LNCAP (cell line): ENCODE results near the gene CCDC171.

Source experiments
- CTCF ChIP-seq: fragments of 450-650 bp; IDR thresholded peaks from 2 replicates; pipeline ENCODE4 v1.5.1; 2017; ENCODE audit warnings: mild to moderate bottlenecking

Gene CCDC171

DNA sequence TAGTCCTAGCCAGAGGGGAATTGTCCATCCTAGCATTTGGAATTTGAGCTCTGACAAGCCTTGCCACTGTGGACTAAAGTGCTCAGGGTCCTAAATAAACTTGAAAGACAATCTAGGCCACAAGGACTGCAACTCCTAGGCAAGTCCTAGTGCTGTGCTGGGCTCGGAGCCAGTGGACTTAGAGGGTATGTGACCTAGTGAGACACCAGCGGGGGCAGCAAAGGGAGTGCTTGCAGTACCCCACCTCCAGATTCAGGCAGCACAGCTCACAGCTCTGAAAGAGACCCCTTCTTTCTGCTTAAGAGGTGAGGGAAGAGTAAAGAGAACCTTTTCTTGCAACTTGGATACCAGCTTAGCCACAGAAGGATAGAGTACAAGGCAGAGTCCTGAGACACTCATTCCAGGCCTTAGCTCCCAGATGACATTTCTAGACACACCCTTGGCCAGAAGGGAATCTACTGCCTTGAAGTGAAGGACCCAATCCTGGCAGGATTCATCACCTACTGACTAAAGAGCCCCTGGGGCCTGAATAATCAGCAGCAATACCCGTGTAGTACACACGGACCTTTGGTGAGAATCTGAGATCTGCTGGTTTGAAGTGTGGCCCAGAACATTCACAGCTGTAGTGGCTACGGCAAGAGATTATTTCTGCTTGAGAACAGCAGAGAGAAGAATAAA, 164.6 kb downstream of the CCDC171 start:
- no peak for TF ChIP-seq CTCF

GRCh38 chr9:15718423-15718822, 165.6 kb downstream of the CCDC171 start:
- TF ChIP-seq CTCF: no peak

DNA sequence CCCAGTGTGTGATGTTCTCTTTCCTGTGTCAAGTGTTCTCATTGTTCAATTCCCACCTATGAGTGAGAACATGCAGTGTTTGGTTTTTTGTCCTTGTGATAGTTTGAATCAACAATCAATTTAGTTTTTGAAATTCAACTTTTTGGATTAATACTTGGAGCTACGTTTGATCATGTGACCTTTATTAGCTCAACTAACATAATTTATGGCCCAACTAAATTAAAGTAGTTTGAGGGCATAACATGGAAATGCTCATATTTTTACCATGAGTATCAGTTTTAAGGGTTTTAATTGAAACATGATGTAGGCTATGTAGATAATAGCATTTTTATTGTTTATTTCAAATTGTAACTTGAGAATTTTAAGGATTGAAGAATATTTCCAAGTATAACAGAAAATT, 168.0 kb downstream of the CCDC171 start:
- TF ChIP-seq CTCF: no peak

DNA sequence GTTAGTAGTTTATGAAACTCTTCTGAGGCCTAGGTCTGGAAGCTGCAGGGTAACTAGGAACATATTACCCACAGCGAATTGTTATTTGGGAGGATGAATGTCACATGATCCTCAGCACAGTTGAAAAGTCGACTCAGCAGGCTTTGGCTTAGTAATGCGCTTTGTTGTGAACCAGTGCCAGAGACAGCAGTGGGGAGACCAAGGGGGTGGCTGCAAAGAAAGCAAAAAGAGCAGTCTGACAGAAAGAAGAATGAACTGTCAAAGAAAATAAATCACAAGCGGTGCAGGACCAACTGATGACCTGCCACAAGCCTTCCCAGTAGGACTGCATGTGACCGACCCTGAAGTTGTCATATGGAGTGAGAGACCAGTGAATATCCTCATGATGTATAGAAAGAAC, 170.0 kb downstream of the CCDC171 start:
- no peak for TF ChIP-seq CTCF

DNA sequence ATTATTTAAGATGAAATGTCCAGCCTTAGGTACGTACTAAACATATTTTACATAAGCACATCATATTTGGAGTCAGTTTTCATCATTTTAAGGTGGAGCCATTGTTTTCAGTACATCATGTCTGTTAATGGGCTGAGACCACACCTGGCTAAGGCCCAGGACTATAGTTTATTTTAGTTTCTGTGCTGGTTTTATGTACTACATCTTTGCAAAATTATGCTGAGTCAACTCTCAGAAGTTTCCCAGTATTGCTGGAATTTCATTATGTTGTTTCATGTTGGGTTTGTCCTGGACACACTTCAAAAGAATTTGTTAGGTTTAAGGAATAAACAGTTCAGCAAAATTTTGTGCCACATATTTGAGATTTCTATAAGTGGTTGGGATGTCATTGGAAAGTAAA, 171.2 kb downstream of the CCDC171 start:
- TF ChIP-seq CTCF: no peak

GRCh38 chr9:15724612-15725011, 171.8 kb downstream of the CCDC171 start:
- TF ChIP-seq CTCF: no peak

DNA sequence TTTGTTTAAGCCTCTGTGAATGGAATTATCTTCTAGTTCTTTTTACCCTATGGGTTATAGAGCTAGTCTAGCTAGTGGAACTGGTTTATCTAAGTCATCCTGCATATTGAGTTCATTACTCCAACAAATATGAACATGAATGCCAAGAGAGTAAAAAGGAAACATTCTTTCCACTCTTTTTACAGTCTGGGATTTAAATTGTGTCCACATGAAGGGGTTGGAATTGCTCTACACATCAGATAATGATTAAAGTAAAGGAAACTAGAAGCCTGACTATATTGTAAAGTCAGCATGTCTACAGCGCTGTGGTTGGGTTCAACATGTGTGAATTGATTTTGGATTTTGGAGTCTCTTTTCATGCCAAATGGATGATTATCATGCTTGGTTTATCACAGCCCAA, 173.1 kb downstream of the CCDC171 start:
- TF ChIP-seq CTCF: no peak

- TF ChIP-seq CTCF: no peak
Measured at GRCh38 chr9:15729507-15729906, 176.7 kb downstream of the CCDC171 start.
